ENCODE results near the gene IPCEF1.

- TF ChIP-seq CTCF (IDR thresholded peaks at IDR 0.05) (no peak), POLR2A (IDR thresholded peaks at IDR 0.05) (no peak)
These were observed 3.9 kb upstream of the IPCEF1 start for GRCh38 chr6:154360476-154360875.

Data from testis (tissue), 2 donors.